Inferior parietal cortex (tissue), 1 donor: ENCODE data around the gene ABCA4.

Source experiments
- DNase-seq: peaks from one replicate; pipeline ENCODE4 v3.0.0-alpha.2; 2016; ENCODE audit errors: extremely low spot score

The ABCA4 gene

DNA sequence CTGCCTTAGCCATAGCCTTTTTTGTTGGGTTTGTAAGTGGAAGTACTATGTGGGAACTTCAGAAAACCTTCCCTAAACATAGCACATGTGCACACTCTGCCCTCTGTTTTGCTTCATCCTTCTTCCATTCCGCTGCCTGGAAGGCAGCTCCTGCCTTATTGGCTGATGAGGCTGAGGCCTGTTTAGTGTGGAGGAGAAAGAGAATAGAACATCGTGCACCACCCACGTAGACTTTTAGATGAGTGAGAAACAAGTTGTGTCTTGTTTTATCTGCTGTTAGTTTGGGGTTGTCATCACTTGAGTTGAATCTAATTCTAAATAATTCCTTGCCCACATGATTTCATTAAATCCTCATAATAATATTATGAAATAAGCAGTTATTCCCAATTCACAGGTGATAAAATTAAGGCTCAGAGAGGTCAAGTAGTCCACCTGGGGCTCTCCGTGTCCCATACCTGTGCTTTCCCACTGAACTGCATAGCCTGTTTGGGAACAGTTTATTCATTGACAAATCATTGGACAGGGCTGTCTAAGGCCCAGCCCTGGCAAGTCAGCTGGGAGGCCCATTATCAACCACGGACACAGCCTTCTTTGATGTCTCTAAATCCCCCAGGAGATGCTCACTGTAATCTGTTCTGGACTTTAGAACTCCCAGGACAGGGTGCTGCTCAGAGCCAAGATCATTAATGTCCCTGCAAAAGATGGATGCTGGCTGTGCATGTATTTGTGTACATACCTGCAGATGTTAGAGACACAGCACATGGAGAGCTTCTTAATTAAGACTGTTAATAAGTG lies 93.0 kb downstream of the ABCA4 start:
- DNase-seq: no peak

- no peak for DNase-seq
These were observed 94.1 kb downstream of the ABCA4 start for GRCh38 chr1:94026619-94027380.

GRCh38 chr1:94025383-94026340 lies 95.3 kb downstream of the ABCA4 start:
- DNase-seq: peak; percentile 79

- DNase-seq: no peak
These were observed 96.7 kb downstream of the ABCA4 start for GRCh38 chr1:94024104-94024792.

GRCh38 chr1:94022471-94023189 lies 98.3 kb downstream of the ABCA4 start:
- DNase-seq: no peak

- no peak for DNase-seq
These were observed 100.0 kb downstream of the ABCA4 start for GRCh38 chr1:94020764-94021579.

- DNase-seq: no peak
These were observed 101.6 kb downstream of the ABCA4 start for GRCh38 chr1:94019327-94019726.

- DNase-seq: no peak
These were observed 103.7 kb downstream of the ABCA4 start for GRCh38 chr1:94017155-94017829.

GRCh38 chr1:94015489-94015817 lies 105.5 kb downstream of the ABCA4 start:
- no peak for DNase-seq

- no peak for DNase-seq
These were observed 106.1 kb downstream of the ABCA4 start for GRCh38 chr1:94014635-94015488.

DNA sequence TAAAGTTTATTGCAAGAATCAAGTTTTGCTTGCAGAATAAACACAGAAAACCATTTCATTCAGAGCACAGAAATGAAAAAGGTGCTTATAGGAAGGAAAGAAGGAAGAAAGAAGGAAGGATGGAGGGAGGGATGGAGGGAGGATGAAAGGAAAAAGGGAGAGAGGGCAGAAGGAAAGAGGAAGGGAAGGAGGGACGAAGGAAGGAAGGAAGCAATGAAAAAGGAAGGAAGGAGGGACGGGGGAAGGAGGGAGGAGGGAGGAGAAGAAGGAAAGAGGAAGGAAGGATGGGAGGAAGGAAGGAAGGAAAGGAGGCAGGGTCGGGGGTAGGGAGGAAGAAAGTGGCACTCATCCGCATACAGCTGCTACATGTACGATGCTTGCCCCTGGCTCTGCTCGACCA lies 106.9 kb downstream of the ABCA4 start:
- DNase-seq: no peak

DNA sequence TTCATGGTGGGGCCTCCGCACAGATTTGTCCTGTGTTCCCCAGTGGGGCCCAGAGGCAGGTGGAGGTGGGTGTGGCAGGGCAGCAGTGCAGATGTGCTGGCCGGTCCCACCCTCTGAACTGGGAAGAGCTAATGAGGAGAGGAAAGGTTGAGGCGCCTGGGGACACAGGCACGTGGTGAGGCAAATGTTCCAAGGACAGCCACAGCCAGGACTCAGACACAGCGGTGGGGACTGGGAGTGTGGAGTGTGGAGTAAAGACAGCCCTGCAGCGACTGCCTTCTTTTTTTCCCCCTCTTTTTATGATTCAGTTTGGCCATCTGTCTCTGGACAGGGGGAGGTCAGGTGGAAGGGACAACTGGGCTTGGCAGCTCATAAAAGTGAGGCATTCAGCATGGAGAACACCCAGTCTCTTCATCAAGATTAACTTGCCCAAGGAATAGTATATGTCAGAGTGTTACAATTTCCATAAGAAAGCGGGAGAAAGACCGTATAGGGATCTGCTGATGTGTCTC lies 107.5 kb downstream of the ABCA4 start:
- no peak for DNase-seq

- no peak for DNase-seq
These were observed 108.1 kb downstream of the ABCA4 start for GRCh38 chr1:94012708-94013366.

- DNase-seq: no peak
These were observed 109.0 kb downstream of the ABCA4 start for GRCh38 chr1:94011709-94012595.

DNA sequence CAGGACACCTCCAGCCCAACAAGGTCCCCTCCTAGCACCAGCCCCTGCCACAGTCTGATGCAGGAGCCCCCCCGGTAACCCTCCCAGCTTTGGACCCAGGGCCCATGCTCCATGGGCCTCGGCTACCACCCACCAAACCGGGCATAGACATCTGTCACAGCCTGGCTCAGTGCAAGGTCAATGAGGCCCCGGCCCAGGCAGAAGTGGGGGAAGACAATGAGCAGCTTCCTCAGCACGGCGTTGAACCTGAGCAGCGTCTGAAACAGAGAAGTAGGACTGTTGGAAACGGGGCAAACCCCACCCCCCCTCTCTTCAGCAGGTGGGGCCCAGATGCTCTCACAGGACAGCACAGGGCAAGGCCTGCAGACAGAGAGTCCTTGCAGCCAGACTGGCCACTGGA lies 109.8 kb downstream of the ABCA4 start:
- DNase-seq: no peak

- no peak for DNase-seq
These were observed 111.6 kb downstream of the ABCA4 start for GRCh38 chr1:94009304-94009703.

DNA sequence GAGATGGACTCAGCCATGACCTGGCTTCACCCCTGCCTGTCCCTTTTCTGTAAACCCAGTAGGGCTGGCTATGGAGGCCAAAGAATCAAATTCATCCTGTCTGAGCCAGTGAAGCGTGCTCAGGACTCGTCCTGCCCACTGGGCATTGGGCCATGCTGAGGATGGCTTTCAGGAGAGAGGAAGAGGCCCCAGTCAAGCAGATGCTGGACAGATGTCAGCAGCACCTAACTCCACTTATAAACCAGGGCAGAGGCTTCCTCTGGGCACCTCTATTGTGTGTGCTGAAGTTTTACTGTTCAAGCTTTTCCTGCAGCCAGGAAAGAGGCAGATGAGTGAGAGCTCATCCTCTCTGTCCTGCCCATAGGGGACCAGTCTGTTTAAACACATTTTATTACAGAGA lies 114.3 kb downstream of the ABCA4 start:
- DNase-seq: no peak
